Measurements from ENCODE around the gene ACTR5.

ACTR5 gene

DNA sequence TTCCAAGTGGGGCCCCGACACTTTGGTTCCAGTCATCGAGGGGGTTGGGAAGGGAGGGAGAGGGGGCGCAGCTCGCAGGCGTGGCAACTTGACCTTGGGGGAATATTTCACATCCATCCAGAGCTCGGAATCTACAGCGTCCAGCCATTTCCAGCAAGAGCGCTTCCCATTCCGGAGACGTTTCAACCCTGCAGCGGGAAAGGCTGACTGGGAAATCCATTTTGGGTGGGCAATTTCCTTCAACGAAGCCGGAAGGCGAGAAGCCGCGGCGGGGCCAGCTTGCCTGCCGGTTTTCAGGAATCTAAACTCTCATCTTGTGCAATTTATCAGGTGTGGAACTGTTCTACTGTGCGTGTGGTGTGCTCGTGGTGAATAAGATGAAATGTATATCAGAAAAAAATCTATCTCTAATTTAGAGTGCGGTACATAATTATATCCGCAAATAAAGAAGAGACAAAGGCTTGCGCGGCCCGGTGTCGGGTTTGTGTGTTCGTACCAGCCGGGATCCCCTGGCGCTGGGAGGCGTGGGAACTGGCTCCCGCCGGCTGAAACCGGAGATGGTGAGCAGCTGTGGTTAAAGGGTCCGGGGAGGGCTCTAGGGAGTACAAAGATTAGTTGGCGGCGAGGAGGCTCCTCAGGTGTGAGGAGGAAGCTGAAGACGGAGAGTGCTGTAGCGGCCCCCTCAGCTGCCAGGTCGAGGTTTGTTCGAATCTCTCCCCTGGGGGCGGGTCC, 19.2 kb upstream of the ACTR5 start:
- DNase-seq (ENCODE audit: low spot score), result no peak

DNA sequence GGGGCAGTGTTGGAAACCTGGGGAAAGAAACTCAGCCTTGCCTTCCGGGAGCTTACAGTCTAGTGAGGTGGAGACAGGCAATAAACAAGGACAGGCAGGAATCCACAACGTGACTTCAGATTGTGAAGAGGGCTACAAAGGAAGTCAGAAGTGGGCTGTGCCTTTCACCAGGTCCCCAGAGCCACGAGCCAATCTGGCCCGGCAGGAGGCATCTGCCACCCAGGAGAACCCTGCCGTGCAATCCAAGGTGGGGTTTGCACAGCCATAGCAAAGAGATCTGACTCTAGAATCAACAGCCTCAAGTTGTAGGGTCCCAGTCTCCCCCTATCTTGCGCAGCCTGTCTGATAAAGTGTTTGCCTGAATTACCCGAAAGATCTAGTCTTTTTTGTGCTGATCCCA, 18.5 kb upstream of the ACTR5 start:
- DNase-seq (ENCODE audit: low spot score), result no peak

DNA sequence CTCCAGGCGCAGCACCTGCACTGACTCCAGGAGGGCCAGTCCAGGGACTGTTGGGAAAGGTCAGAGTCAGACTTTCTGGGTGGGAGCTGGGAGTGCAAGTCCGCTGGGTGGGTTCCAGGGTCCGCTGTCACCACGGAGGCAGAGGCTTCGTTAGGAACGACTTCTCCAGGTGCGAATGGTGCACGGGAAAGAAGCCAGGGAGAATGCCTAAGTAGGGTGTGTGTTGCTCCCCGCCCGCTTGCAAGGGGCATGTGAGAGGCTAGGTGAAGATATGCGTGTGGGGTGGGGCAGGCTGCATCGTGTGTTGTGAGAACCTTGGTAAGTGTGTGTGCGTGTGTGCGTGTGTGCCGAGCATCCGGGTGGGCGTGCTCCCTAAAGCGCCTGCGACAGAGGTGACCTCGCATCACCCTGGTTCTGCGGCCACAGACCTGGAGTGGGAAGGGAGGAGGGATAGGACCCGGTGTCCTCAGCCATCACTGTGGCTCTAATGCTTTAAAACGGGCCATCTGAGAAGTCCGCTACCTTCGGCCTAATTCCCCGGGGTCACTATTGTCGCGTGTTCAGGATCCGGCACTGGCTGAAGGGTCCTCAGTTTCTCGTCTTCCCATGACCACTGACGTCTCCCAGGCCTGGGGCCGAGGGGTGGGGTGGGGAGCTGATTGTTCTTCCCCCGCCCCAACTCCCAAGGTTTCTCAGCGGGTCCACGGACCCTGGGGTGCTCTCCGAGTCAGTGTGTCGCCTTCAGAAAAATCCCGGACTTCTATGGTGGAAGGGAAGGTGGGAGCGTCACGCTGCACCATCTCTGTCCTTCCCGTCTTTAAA, 17.9 kb upstream of the ACTR5 start:
- DNase-seq (ENCODE audit: low spot score), result no peak

DNA sequence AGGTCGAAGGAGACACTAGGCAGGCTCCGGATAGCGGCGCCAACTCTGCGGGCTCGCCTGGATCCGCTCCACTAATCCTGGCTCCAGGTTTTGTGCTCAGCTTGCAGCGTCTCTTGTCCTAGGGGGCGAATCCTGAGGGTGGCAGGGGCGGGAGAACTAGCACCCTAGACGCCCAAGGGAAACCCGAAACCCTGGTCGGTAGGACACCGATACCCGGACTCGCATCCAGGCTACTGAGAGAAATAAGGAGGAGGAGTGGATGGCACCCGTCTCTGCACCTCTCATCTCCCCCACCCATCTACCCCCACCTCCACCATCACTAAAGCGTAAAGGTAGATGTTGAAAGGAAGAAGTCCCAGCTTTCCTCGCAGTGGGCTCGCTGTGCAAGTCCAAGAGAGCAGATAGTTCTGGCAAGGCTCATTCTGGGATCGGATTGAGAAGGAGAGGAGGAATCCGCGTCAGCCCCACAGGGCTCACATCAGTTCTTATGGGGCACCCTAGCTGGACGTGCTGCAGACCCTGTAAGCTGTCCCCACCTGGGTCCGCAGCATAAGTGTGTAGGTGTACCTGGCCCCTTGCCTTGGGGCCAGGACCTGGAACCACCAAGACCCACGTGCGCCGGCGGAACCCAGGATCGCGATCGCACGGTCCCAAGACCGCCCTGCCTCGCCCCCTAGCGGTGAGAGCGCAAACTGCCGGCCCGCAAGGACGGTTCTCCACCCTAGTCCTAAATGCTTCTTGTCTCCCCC, 17.1 kb upstream of the ACTR5 start:
- DNase-seq (ENCODE audit: low spot score), result peak; percentile 77

DNA sequence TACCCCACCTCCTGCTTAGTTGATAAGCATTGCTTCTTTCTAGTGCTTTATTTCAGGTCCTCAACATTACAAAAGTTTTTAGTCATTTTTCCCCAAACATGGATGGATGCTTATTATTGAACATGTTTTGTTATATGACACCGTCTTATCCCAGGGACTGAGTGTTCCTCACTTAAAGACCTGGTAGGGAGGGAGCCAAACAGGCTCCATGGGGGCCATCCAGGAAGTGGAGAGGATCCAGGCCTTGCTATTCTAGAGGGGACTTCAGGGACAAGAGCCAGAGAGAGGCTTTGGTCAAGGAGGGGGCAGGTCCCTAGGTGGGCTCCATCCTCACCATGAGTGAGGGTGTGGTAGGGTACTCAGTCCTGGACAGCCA, 16.5 kb upstream of the ACTR5 start:
- DNase-seq (ENCODE audit: low spot score), result no peak

DNA sequence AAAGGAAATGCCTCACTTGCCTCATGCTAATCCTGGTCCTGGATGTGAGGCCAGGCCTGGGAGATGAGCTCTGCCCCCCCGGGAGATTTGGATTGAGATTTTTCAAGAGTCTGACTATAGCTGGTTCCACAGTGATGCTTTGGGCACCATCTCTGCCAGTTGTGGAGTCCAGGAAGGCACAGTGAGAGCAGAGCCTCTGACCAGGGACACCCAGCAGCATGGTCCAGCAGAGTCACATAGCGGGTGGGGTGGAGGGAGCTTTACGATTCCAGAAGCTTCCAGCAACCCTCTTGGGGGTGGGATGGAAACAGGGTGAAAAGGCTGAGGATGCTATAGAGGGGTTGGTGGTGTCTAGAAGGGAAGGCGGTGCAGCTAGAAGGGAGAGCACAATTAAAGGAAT, 15.3 kb upstream of the ACTR5 start:
- no peak for DNase-seq (ENCODE audit: low spot score)

DNA sequence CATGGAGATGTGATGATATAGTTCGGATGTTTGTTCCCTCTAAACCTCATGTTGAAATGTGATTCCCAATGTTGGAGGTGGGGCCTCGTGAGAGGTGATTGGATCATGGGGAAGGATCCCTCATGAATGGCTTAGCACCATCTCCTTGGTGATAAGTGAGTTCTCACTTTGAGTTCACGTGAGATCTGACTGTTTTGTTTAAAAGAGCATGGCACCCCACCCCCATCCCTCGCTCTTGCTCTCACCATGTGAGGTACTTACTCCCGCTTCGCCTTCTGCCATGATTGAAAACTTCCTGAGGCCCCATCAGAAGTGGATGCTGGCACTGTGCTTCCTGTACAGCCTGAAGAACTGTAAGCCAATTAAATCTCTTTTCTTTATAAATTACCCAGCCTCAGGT, 13.1 kb upstream of the ACTR5 start:
- DNase-seq (ENCODE audit: low spot score), result no peak

DNA sequence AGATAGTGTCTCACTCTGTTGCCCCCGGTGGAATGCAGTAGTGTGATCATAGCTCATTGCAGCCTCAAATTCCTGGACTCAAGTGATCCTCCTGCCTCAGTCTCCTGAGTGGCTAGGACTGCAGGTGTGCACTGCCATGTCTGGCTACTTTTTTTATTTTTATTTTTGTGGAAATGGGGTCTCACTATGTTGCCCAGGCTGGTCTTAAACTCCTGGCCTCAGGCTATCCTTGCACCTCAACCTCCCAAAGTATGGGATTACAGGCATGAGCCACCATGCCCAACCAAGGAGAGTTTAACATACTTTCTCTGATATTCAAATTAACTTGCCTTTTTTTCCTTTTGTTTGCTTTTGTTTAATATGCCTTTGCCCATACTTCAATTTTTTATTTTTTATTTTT, 10.4 kb upstream of the ACTR5 start:
- DNase-seq (ENCODE audit: low spot score), result no peak

DNA sequence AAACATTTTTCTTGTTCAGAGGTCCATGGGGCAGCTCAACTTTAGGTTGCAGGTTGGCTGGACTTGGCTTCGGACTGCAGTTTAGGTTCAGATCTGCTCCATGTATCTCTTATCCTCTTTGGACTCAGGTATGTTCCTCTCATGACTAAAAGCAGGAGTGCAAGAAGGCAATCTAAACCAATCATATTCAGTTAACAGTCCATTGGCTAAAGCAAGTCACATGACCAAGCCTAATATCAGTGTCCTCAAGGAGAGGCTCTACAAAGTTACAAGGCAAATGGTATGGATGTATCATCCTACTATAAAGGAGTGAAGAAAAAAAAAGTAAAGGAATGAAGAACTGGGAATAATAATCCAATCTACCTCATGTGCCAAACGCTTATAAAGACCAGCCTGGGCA, 2.5 kb upstream of the ACTR5 start:
- no peak for DNase-seq (ENCODE audit: low spot score)

DNA sequence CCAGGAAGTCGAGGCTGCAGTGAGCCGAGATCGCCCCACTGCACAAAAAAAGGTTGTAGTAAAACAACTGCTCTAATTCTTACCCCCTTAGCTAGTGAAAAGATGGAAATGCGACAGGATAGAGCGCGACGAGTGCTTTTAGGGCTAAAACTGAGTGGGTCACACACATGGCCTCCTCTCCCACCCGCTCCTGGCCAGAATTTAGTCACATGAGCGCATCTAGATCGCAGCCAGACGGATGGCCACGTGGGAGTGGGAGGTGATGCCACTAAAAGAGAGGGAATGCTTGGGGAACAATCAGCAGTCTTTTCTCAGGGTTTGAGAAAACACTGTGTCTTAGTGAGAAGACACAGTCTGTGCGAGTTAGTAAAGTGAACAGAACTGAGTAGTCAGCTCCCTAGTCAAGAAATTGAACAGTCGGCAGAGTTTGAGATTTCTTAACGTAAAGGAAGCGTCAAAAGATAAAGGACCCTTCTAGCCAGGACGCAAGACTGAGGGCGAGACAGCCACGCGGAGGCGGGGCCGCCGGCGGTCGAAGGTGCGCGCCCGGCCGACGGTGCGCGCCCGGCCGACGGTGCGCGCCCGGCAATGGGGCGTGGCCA, 664 bp upstream of the ACTR5 start:
- DNase-seq (ENCODE audit: low spot score), result peak; percentile 33

DNA sequence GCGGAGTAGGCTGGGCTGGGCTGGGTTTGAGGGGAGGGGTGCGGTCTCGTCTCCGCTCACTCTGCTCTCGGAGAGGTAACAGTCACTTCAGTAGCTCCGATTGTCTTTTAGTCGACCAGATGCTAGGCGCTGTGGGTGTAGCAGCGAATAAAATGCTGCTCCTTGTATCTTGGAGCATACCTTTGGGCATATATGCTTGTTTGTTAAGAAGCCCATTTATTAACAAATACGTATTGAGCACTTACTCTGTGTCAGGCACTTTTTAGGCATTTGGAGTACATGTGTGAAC, 545 bp downstream of the ACTR5 start:
- DNase-seq (ENCODE audit: low spot score), result no peak

DNA sequence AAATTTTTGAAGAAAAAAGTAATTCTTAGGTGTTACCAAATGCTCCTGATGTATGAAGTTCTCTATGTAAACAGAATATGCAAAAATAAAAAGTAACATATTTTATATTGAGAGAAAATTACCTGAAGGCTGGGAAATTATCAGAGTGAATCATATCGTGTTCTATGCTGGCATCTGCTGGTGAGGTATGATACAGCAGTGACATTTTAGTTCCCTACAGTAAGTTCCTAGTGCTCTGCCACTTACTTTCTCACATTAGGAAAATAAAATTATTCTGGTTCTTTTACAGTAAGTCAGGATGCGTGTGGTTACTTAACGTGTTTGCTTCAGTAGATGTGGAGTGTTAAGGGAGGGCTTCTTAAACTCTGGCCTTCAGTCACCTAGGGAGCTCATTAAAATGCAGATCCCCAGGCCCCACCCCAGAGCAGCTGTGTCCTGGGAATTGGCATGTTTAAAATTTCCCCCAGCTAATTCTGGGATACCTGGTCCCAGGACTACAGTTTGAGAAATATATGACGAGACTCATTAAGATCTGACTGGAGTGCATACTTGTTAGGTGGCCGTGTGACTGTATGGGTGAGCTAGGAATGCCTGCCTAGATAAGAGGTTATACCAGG, 3.2 kb downstream of the ACTR5 start:
- peak; percentile 67 for DNase-seq (ENCODE audit: low spot score)

DNA sequence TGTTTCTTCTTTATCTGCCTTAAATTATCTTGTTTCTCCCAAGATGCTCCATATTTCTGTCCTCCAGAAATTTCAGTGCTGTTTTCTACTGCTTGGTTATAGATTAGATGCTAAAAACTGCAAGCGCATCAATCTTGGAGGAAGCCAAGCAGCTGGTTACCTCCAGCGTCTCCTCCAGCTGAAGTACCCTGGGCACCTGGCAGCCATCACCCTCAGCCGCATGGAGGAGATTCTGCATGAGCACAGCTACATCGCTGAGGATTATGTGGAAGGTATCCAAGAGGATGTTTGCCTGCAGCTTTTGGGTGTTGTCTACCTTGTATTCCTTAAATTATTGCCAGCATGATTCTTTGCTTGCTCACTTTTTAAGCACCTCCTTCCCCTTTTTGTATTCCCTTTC, 3.8 kb downstream of the ACTR5 start:
- no peak for DNase-seq (ENCODE audit: low spot score)

DNA sequence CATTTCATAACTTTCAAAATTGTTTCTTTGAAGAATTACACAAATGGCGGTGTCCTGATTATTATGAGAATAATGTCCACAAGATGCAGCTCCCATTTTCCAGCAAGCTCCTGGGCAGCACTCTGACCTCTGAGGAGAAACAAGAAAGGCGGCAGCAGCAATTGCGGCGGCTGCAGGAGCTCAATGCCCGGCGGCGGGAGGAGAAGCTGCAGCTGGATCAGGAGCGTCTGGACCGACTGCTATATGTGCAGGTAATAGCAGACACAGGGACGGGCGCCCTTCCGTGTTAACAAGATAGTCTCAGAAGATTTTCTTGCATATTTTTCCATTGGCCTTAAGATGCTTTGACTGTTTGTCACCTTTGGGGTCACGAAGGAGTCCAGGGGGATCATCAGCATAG, 6.7 kb downstream of the ACTR5 start:
- no peak for DNase-seq (ENCODE audit: low spot score)

DNA sequence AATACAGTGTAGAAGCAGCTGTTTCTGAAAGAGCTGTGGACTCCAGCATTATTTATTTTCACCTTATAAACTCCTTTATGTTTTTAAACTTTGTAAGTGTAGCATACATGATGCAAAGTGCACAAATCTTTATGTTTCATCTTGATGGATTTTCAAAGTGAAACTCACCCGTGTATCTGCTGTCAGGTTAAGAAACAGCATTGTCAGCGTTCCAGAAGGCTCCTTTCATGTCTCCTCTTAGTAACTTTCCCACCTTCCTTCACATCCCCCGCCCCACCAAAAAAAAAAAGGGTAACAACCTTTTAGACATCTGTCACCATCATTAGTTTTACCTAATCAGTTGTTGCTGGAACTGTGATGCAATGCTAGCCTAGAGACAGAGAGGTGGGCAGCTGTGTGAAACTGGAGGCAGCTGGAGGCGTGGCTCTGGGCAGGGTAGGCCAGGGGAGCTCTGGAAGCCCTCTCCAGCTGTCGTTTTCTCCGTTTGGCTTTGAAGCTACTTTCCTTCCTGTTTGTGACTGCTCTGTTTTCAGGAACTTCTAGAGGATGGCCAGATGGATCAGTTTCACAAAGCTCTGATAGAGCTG, 7.2 kb downstream of the ACTR5 start:
- no peak for DNase-seq (ENCODE audit: low spot score)

DNA sequence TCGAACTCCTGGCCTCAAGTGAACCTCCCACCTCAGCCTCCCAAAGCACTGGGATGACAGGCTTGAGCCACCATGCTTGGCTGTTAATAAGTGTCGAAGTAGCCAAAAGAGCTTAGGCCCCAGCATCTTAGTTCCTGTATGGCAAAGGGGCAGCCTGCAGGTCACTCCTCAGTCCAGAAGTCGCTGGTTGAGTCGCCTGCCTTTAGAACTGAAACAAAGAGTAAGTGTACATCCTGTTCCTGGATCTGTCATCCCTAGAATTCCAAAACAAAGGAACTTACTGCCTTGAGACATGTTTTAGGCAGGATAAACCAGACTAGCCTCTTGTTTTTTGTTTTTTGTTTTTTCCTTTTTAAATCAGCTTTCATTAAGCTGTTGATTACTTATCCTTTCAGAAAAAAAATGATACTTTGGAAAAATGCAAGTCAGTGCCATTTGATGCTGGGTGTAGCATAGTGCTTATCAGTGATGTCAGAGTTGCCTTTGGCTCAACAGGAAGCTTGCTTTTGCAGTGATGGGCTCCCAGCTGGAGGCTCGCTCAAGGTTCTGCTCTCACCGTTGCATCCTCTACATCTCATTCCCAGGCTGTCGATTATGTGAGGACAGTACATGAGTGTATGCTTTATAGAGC, 9.0 kb downstream of the ACTR5 start:
- DNase-seq (ENCODE audit: low spot score), result no peak

DNA sequence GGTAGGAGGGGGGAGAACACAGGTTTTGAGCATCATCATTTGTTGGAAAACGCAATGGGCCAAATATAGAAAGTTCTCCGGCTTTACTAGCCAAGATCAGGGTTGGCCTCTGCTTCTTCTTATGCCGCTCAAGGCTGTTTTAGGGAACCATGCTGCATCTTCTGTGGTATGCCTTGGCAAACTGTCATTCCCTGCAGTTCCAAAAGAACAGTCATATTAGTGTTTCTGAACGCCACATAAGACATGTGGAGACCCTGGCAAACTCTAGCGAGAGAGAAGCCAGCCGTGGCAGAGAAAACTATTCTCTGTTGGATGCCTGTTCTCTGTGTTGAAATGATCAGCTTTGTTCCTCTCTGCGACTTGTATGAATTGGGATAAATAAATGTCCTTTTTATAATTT, 10.8 kb downstream of the ACTR5 start:
- DNase-seq (ENCODE audit: low spot score), result peak; percentile 50

DNA sequence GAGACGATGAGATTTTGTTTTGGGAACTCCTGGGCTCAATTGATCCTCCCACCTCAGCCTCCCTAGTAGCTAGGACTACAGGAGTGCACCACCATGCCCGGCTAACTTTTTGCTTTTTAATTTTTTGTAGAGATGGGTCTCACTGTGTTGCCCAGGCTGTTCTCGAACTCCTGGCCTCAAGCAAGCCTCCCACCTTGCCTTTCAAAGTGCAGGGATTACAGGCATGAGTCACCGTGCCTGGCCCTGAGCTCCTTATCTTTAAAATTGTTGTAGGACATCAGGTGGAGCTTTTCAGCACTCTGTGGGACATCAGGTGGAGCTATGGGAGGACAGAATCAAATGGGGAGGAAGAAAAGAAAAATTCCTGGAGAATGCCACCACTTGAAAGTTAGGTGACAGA, 12.7 kb downstream of the ACTR5 start:
- no peak for DNase-seq (ENCODE audit: low spot score)

DNA sequence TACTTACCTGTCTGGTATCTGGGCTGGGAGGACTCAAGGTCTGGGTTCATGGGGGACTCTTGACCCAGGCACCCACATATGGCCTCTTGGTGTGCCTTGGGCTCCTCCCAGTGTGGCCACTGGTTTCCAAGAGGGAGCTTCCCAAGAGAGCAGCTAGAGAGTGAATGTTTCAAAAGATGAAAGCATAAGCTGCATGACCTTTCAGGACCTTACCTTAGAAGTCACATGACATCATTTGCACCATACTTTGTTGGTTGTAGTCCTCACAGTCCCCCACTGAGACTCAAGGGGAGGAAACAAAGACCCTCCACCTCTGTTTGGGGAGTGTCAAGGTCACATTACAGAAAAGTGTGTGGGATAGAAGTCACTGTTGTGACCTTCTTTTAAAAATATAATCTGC, 13.9 kb downstream of the ACTR5 start:
- no peak for DNase-seq (ENCODE audit: low spot score)

DNA sequence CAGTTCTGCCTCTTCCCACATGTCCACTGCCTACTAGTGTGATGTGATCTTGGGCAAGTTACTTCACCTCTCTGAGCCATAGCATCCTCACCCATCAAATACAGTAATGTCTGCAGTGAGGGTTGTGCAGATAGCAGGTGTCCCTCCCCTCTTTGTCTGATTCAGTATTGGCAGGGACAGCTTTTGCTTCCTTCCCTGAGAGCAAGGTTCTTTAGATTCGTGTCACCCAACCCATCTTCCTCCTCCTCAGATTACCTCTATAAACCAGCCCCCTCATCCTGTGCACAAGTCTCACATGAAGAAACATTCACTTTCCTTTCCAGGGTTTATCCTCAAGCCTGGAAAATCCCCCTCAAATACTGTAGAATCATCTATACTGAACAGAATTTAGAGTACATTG, 15.4 kb downstream of the ACTR5 start:
- no peak for DNase-seq (ENCODE audit: low spot score)

DNA sequence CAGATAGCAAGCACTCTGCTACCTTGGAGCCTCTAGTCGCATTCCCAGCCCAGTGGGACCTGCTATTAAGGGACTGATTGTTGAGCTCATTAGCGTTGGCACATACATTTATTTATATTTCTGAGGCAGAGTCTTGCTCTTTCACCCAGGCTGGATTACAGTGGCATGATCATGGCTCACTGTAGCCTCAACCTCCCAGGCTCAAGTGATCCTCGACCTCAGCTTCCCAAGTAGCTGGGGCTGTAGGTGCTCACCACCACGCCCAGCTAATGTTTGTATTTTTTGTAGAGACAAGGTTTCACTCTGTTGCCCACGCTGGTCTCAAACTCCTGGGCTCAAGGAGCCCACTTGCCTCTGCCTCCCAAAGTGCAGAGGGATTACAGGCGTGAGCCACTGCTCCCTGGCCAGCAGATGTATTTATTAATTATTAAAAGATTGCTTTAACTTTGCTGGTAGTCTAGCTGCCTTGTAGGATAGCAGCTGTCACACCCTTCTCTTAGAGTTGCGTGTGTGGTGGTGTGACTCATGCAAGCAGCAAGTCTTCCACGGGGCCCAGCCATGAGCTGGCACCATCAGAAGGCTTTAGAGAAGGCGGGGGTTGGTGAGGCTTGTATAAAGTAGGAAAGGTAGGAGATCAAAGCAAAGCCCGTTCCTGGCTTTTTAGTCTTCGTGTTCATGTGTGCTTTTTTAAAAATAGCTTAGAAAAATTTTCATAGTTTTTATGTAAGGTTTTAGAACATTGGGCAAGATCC, 16.5 kb downstream of the ACTR5 start:
- peak; percentile 75 for DNase-seq (ENCODE audit: low spot score)
